Thyroid gland (tissue), 4 donors: ENCODE measurements around the gene RNF151. TPM values are rescaled to one million over a fixed set of nuclear protein-coding genes. Genes with fewer than 3 reads are reported as not detected.

ENCODE experiments used
- DNase-seq, 2 donors: peaks; one replicate each; pipeline ENCODE4 v3.0.0-alpha.2; 2019
- H3K27ac ChIP-seq, 3 donors: fragments of 200-600 bp; sonication (generic); 1 replicate in 2 of 3; 2 replicates in 1 of 3; pipeline ENCODE4 v1.5.1; 2016 to 2019; ENCODE audit warnings: mild to moderate bottlenecking in 1 of 3, moderate library complexity in 1 of 3
- H3K27me3 ChIP-seq: fragments of 200-600 bp; sonication (generic); one replicate; pipeline ENCODE4 v1.5.1; 2019
- H3K36me3 ChIP-seq, 2 donors: fragments of 200-600 bp; sonication (generic); one replicate each; pipeline ENCODE4 v1.5.1; 2016 to 2019
- H3K4me1 ChIP-seq, 2 donors: fragments of 200-600 bp; sonication (generic); one replicate each; pipeline ENCODE4 v1.5.1; 2017 to 2019
- H3K4me3 ChIP-seq, 3 donors: fragments of 200-600 bp; sonication (generic); replicated peaks in 1 of 3; 1 replicate in 2 of 3; 2 replicates in 1 of 3; pipeline ENCODE4 v1.5.1; 2016; ENCODE audit warnings: mild to moderate bottlenecking in 1 of 3
- H3K9me3 ChIP-seq: fragments of 200-600 bp; sonication (generic); one replicate; pipeline ENCODE4 v1.5.1; 2017
- POLR2A ChIP-seq, 2 donors: fragments of 450-650 bp; IDR thresholded peaks; one replicate each; pipeline ENCODE4 v1.6.1; 2017; ENCODE audit warnings: antibody characterized with exemption in 2 of 2, mild to moderate bottlenecking in 2 of 2, moderate library complexity in 1 of 2
- WGBS, 2 donors: methylation state at CpG; one replicate each; pipeline ENCODE4 v1.1.5; 2017; 5-methylcytosine and 5-hydroxymethylcytosine counted together
- intact Hi-C: fragments of 100-400 bp; cut with DNase I; formaldehyde crosslinking; loops from one replicate; pipeline ENCODE4 v1.15.1; 2023
- total RNA-seq, 4 donors: library from RNA; depleted of rRNA; stranded (reverse); fragments of >200 nt; gene quantifications; one replicate each; pipeline ENCODE4 v1.2.3, GENCODE V29; 2016
- TF ChIP-seq, protein P1 (sequence below), 6 experiments: fragments of 200-600 bp in 3 of 6; fragments of 450-650 bp in 3 of 6; sonication (generic) in 3 of 6; IDR thresholded peaks; one replicate each; pipeline ENCODE4 v1.5.1; 2016 to 2019; ENCODE audit warnings: antibody characterized with exemption in 6 of 6, mild to moderate bottlenecking in 2 of 6, inconsistent platforms in 1 of 6, moderate library complexity in 1 of 6

RNF151 gene
- total RNA-seq, 4 donors from 2014 or later = not detected

DNA sequence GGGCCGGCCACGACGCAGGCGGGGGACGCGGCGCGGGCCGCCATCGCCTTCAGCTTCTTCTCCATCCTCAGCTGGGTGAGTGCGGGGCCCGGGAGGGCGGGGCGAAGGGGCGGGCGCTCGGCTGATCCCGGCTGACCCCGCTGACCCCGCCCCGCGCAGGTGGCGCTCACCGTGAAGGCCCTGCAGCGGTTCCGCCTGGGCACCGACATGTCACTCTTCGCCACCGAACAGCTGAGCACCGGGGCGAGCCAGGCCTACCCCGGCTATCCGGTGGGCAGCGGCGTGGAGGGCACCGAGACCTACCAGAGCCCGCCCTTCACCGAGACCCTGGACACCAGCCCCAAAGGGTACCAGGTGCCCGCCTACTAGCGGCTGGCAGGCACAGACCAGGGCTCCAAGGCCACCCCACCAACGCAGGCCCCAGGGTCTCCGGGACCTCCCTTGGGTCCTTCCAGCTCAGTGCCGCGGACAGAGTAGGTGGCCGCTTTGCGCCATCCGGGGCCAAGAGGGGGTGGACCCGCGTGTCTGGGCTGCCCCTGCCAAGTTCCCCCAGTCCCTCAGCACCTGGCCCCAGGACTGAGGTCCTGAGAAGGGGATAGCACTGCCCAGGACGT, 26.2 kb downstream of the RNF151 start:
- Histone ChIP-seq H3K4me3 (no peak overlapping the region), H3K36me3 (peaks cover under 1 to 2% of the 10 kb centered on the region in 2 donors), H3K27ac (no peak overlapping the region), H3K9me3 (no peaks in the 10 kb centered on the region), H3K27me3 (peaks cover 14% of the 10 kb centered on the region), H3K4me1 (peaks cover 24 to 36% of the 10 kb centered on the region in 2 donors)
- DNase-seq = no peak
- TF ChIP-seq, protein P1, sequence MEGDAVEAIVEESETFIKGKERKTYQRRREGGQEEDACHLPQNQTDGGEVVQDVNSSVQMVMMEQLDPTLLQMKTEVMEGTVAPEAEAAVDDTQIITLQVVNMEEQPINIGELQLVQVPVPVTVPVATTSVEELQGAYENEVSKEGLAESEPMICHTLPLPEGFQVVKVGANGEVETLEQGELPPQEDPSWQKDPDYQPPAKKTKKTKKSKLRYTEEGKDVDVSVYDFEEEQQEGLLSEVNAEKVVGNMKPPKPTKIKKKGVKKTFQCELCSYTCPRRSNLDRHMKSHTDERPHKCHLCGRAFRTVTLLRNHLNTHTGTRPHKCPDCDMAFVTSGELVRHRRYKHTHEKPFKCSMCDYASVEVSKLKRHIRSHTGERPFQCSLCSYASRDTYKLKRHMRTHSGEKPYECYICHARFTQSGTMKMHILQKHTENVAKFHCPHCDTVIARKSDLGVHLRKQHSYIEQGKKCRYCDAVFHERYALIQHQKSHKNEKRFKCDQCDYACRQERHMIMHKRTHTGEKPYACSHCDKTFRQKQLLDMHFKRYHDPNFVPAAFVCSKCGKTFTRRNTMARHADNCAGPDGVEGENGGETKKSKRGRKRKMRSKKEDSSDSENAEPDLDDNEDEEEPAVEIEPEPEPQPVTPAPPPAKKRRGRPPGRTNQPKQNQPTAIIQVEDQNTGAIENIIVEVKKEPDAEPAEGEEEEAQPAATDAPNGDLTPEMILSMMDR (IDR thresholded peaks at IDR 0.05) = no peak
- no peak for TF ChIP-seq POLR2A (IDR thresholded peaks at IDR 0.05)
- 20 to 29% methylated on average over 1 to 7 of the region's 50 CpGs for WGBS, 2 donors
- intact Hi-C loops = no loop called here

DNA sequence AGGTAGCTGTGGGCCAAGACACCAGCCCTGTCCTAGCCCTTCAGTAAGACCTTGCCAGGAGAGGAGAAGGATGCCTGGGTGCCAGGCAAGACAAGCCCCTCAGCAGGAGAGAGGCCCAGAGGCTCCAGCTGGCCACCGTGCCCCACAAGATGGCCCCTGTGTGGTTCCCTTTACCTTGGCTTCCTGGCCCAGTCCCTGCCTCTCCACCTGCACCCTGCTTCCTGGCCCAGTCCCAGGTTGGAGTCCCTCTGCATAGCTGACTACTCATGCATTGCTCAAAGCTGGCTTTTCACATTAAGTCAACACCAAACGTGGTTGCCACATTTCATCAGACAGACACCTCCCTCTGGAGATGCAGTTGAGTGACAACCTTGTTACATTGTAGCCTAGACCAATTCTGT, 27.1 kb downstream of the RNF151 start:
- Histone ChIP-seq H3K36me3 (peaks cover 10 to 11% of the 10 kb centered on the region in 2 donors), H3K27me3 (peaks cover 14% of the 10 kb centered on the region), H3K4me3 (no peak overlapping the region), H3K4me1 (peaks cover 24 to 36% of the 10 kb centered on the region in 2 donors), H3K9me3 (no peaks in the 10 kb centered on the region), H3K27ac (no peak overlapping the region)
- DNase-seq = peak; percentile 79 to 89
- intact Hi-C loops = no loop called here
- TF ChIP-seq POLR2A (IDR thresholded peaks at IDR 0.05) = no peak
- WGBS, 2 donors = 9 to 27% methylated on average over 1 to 2 of the region's 2 CpGs

DNA sequence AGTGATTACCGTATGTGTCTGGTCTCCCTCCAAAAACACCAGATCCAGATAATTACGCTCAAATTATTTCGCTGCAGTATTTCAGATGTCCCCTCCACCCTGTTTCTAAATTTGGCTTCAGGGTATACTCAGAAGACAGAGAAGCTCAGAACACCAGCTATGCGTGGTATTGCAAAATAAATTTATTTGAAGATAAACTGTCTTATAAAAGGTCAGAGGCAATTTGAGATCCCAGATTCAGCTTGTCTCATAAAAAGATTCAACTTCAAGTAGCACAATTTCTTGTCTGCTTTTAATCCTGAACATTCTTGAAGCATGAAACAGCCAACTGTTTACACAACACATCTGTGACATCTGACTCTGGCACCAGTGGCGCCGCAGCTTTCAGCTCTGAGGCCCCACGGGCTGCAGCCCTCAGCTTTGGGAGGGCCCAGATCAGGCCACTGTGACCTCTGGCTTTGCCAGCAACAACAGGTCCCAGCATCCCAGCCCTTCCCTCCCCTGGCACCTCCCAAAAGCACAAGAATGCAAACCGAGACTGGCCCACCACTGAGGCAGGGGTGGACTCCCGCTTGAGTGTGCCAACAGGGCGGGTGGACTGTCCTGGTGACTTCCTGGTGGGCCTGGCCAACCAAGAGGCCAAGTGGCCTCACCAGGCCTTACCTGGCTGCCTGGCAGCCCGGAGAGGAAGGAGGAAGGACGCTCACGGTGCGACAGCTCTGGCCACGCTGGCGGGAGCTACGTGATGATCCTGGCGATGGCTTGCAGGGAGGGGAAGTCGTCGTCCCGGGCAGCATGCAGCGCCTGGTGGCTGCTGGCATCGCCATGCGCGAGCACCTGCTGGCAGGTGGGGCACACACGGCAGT, 31.1 kb downstream of the RNF151 start:
- WGBS, 2 donors = 86 to 94% methylated on average over 7 to 25 of the region's 26 CpGs
- no peak overlapping the region for H3K27ac ChIP-seq
- DNase-seq = no peak
- no peak for TF ChIP-seq POLR2A (IDR thresholded peaks at IDR 0.05)
- TF ChIP-seq, protein P1 (IDR thresholded peaks at IDR 0.05) = no peak
- intact Hi-C loops = no loop called here
- no peak overlapping the region for H3K4me3 ChIP-seq
- H3K27me3 ChIP-seq = no peaks in the 10 kb centered on the region
- no peaks in the 10 kb centered on the region for H3K9me3 ChIP-seq
- peaks cover 9% of the 10 kb centered on the region in 2 donors for H3K4me1 ChIP-seq
- peaks cover 46 to 49% of the 10 kb centered on the region in 2 donors for H3K36me3 ChIP-seq

DNA sequence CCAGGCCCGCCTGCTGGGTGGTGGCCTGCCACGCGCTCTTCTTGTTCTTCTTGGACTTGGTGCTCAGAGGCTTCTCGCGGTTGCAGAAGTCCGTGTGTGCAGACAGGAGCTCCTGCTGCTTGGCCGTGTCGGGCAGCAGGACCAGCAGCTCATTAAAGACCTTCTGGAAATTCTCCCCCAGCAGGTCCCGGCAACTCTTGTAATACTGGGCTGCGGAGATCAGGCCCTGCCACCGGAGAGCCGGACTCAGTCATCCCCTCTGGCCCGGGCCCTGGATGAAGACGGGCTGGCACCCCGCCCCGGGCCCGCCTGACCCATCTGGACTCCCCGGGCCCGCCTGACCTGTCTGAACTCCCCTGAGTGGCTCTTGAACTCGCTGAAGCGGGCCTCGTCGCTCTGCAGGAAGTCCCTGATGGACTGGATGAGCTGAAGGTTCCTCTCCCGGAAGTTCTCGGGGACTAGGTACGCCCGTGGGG, 31.7 kb downstream of the RNF151 start:
- Histone ChIP-seq H3K4me3 (no peak overlapping the region), H3K9me3 (no peaks in the 10 kb centered on the region), H3K4me1 (peaks cover 6 to 9% of the 10 kb centered on the region in 2 donors), H3K36me3 (peaks cover 51 to 54% of the 10 kb centered on the region in 2 donors), H3K27me3 (no peaks in the 10 kb centered on the region), H3K27ac (no peak overlapping the region)
- TF ChIP-seq POLR2A (IDR thresholded peaks at IDR 0.05) = no peak
- TF ChIP-seq, protein P1 (IDR thresholded peaks at IDR 0.05) = no peak
- WGBS, 2 donors = 86 to 91% methylated on average over 13 to 17 of the region's 27 CpGs
- intact Hi-C loops = no loop called here
- DNase-seq = no peak

DNA sequence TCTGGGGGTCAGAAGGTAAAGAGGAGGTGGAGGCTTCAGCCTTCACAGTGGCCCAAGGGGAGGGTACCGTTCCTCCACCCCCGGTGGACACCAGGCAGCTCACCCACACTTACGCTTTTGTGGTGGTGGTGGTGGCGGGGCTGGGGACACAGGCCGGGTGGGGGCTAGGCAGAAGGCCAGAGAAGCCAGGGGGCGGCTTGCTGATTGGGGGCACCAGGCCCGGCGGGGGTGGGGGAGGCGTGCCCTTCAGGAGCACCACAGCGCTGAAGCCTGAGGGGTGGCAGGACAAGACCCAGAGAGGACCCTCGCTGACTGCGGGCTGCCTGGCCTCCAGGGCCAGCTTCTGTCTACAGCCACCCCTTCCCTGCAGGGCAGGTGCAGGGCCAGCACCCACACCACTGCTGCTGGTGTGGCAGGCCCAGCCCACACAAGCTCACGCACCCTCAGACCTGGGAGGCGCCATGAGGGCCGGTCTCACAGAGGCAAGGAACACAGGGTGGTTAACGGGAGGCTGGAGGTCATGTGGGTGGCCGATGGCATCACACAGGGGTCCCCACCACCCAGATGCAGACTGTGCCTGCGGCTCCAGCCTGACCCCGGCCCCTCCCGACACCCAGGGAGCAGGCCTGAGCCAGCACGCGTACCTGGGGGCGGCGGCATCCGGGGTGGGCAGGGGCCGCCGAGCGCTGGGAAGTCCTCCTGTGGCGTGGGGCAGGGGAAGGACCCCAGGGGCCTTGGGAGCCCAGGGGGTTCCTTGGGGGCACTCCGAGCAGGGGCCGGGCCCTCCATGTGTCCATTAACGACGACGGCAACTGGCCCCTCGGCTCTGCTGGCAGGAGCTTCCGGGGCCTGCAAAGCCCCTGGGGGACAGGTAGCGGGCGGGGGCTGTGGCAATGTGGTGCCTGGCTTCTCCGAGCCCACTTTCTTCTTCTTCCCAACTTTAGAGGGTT, 32.5 kb downstream of the RNF151 start:
- no peak overlapping the region for H3K4me3 ChIP-seq
- 90 to 98% methylated on average over 8 to 15 of the region's 39 CpGs for WGBS, 2 donors
- H3K4me1 ChIP-seq = peaks cover 6 to 9% of the 10 kb centered on the region in 2 donors
- no peak overlapping the region for H3K27ac ChIP-seq
- TF ChIP-seq POLR2A (IDR thresholded peaks at IDR 0.05) = no peak
- TF ChIP-seq, protein P1 (IDR thresholded peaks at IDR 0.05) = no peak
- no peak for DNase-seq
- no peaks in the 10 kb centered on the region for H3K9me3 ChIP-seq
- no peaks in the 10 kb centered on the region for H3K27me3 ChIP-seq
- H3K36me3 ChIP-seq = peaks cover 51 to 54% of the 10 kb centered on the region in 2 donors
- intact Hi-C loops = no loop called here
